Coronary artery (tissue), 2 donors: Measurements from ENCODE around the gene ANO2.

ENCODE experiments used
- DNase-seq: peaks from one replicate; pipeline ENCODE4 v3.0.0-alpha.2; 2017; ENCODE audit warnings: low spot score
- H3K27ac ChIP-seq, 2 donors: fragments of 200-600 bp; sonication (generic); one replicate each; pipeline ENCODE4 v1.5.1; 2016 to 2019
- H3K4me3 ChIP-seq: fragments of 200-600 bp; sonication (generic); 2 replicates; pipeline ENCODE4 v1.5.1; 2016; ENCODE audit warnings: mild to moderate bottlenecking, moderate library complexity
- CTCF ChIP-seq: fragments of 200-600 bp; sonication (generic); IDR thresholded peaks from one replicate; pipeline ENCODE4 v1.5.1; 2019; ENCODE audit warnings: antibody characterized with exemption

Gene ANO2

GRCh38 chr12:5705791-5706190, 239.3 kb downstream of the ANO2 start:
- H3K4me3 ChIP-seq, result no peak overlapping the region
- TF ChIP-seq CTCF, result no peak
- H3K27ac ChIP-seq, result no peak overlapping the region
- no peak for DNase-seq

- Histone ChIP-seq H3K27ac (no peak overlapping the region), H3K4me3 (no peak overlapping the region)
- TF ChIP-seq CTCF, result no peak
- no peak for DNase-seq
Observed at GRCh38 chr12:5694759-5695409, 250.2 kb downstream of the ANO2 start.

GRCh38 chr12:5692850-5693249, 252.2 kb downstream of the ANO2 start:
- Histone ChIP-seq H3K27ac (no peak overlapping the region), H3K4me3 (no peak overlapping the region)
- DNase-seq, result no peak
- no peak for TF ChIP-seq CTCF

GRCh38 chr12:5691943-5692342, 253.1 kb downstream of the ANO2 start:
- no peak overlapping the region for H3K4me3 ChIP-seq
- H3K27ac ChIP-seq, result no peak overlapping the region
- DNase-seq, result no peak
- TF ChIP-seq CTCF, result no peak

- no peak overlapping the region for H3K4me3 ChIP-seq
- no peak for TF ChIP-seq CTCF
- DNase-seq, result no peak
- H3K27ac ChIP-seq, result no peak overlapping the region
Observed at GRCh38 chr12:5690240-5690639, 254.8 kb downstream of the ANO2 start.

GRCh38 chr12:5689773-5690172, 255.3 kb downstream of the ANO2 start:
- no peak for TF ChIP-seq CTCF
- Histone ChIP-seq H3K27ac (no peak overlapping the region), H3K4me3 (no peak overlapping the region)
- DNase-seq, result no peak

- H3K27ac ChIP-seq, result no peak overlapping the region
Observed at GRCh38 chr12:5688226-5688625, 256.8 kb downstream of the ANO2 start.

More at GRCh38 chr12:5688226-5688625, 256.8 kb downstream of the ANO2 start:
- H3K4me3 ChIP-seq, result no peak overlapping the region
- TF ChIP-seq CTCF, result no peak
- DNase-seq, result no peak
